Endothelial cell of umbilical vein (primary cell): Measurements from ENCODE around the gene PIP4K2B.

ENCODE experiments used
- EZH2 ChIP-seq: IDR thresholded peaks from 2 replicates; pipeline ENCODE4 v1.6.1; 2012; ENCODE audit warnings: borderline replicate concordance, low read depth, mild to moderate bottlenecking, moderate library complexity, low read length, inconsistent platforms; ENCODE audit not compliant: severe bottlenecking
- FOS ChIP-seq: IDR thresholded peaks from 2 replicates; pipeline ENCODE4 v1.6.1; 2011; ENCODE audit warnings: mild to moderate bottlenecking, low read length, moderate library complexity, borderline replicate concordance; ENCODE audit not compliant: insufficient read depth
- GATA2 ChIP-seq: IDR thresholded peaks from 2 replicates; pipeline ENCODE4 v1.7.0; 2011; ENCODE audit warnings: low read depth, mild to moderate bottlenecking, moderate library complexity, mixed read lengths, low read length; ENCODE audit not compliant: insufficient read length, insufficient read depth
- JUN ChIP-seq: IDR thresholded peaks from 2 replicates; pipeline ENCODE4 v1.6.1; 2011; ENCODE audit warnings: borderline replicate concordance, low read depth; ENCODE audit not compliant: insufficient read length, insufficient read depth
- MYC ChIP-seq: IDR thresholded peaks from one replicate; pipeline ENCODE4 v1.6.1; 2011; ENCODE audit warnings: mild to moderate bottlenecking, low read depth, low read length
- POLR2A ChIP-seq: IDR thresholded peaks from 2 replicates; pipeline ENCODE4 v1.6.1; 2012; ENCODE audit warnings: low read depth, mild to moderate bottlenecking, control low read depth, low read length
- POLR2AphosphoS5 ChIP-seq: IDR thresholded peaks from 2 replicates; pipeline ENCODE4 v1.6.1; 2012; ENCODE audit warnings: low read depth, mild to moderate bottlenecking, control low read depth, low read length, moderate library complexity; ENCODE audit not compliant: insufficient read depth
- TF ChIP-seq, protein P1 (sequence below): IDR thresholded peaks from 2 replicates; pipeline ENCODE4 v1.6.1; 2011; ENCODE audit not compliant: insufficient read depth, insufficient read length
- TF ChIP-seq, protein P2 (sequence below), 2 donors: IDR thresholded peaks; 1 replicate in 1 of 2; 2 replicates in 1 of 2; pipeline ENCODE4 v1.5.1; 2011; ENCODE audit warnings: low read length in 2 of 2, mild to moderate bottlenecking in 2 of 2, moderate library complexity in 2 of 2, control low read depth in 1 of 2, inconsistent platforms in 1 of 2, low read depth in 1 of 2; ENCODE audit not compliant: insufficient read depth in 1 of 2; ENCODE audit errors: extremely low read depth in 1 of 2

DNA sequence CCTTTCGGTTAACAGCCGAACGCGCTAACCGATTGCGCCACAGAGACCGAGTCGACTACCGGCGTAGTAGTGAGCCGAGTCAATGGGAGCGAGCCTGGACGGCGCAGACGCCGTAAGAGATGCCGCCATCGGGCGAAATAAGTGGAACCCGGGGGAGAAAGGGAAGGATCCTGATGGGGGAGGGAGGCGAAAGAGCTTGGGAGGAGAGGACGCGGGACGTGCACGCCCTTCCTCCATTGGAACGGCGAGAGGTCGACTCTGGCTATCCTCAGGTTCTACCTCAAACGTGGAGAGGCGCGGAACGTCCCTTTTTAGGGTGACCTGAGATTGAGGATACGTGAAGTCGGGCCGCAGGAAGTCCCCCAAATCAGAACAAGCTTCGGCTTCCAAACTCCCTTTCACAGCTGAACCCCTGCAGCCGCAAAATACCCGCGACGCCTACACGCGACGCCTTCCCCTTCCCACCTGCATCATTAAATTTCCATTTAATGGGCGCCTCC is 47.5 kb downstream of the PIP4K2B start:
- TF ChIP-seq, protein P1, sequence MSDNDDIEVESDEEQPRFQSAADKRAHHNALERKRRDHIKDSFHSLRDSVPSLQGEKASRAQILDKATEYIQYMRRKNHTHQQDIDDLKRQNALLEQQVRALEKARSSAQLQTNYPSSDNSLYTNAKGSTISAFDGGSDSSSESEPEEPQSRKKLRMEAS = no peak
- TF ChIP-seq, protein P2, sequence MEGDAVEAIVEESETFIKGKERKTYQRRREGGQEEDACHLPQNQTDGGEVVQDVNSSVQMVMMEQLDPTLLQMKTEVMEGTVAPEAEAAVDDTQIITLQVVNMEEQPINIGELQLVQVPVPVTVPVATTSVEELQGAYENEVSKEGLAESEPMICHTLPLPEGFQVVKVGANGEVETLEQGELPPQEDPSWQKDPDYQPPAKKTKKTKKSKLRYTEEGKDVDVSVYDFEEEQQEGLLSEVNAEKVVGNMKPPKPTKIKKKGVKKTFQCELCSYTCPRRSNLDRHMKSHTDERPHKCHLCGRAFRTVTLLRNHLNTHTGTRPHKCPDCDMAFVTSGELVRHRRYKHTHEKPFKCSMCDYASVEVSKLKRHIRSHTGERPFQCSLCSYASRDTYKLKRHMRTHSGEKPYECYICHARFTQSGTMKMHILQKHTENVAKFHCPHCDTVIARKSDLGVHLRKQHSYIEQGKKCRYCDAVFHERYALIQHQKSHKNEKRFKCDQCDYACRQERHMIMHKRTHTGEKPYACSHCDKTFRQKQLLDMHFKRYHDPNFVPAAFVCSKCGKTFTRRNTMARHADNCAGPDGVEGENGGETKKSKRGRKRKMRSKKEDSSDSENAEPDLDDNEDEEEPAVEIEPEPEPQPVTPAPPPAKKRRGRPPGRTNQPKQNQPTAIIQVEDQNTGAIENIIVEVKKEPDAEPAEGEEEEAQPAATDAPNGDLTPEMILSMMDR (IDR thresholded peaks at IDR 0.05; ENCODE audit: extremely low read depth in 1 of 2, insufficient read depth in 1 of 2, low read depth in 1 of 2, low read length in 2 of 2) = no peak
- no peak for TF ChIP-seq POLR2A
- peak; percentile 39 for TF ChIP-seq POLR2AphosphoS5
- no peak for TF ChIP-seq EZH2
- TF ChIP-seq MYC = no peak
- no peak for TF ChIP-seq FOS
- TF ChIP-seq GATA2 = no peak
- no peak for TF ChIP-seq JUN
